ENCODE data around the gene MALAT1.
"Not testable (repeated sequence)": the region's sequence is repeated elsewhere in the genome, so short reads cannot be mapped to it uniquely, and the experiment has no call there.

Gene MALAT1

DNA sequence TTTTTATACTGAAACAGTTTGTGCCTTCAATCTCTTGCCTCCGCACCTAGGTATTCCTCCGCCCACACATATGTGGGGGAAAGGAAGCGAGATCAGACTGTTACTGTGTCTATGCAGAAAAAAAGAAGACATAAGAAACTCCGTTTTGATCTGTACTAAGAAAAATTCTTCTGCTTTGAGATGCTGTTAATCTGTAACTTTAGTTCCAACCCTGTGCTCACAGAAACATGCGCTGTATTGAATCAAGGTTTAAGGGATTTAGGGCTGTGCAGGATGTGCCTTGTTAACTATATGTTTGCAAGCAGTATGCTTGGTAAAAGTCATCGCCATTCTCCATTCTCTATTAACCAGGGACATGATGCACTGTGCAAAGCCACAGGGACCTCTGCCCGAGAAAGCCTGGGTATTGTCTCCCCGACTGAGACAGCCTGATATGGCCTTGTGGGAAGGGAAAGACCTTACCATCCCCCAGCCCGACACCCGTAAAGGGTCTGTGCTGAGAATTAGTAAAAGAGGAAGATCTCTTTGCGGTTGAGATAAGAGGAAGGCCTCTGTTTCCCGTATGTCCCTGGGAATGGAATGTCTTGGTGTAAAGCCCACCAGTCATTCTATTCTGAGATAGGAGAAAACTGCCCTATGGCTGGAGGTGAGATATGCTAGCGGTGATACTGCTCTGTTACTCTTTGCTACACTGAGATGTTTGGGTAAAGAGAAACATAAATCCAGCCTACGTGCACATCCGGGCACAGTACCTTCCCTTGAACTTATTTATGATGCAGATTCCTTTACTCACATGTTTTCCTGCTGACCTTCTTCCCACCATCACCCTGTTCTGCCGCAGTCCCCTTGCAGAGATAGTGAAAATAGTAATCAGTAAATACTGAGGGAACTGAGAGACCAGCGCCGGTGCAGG lies 24.1 kb downstream of the MALAT1 start:
- peak; percentile 49 for DNase-seq

DNA sequence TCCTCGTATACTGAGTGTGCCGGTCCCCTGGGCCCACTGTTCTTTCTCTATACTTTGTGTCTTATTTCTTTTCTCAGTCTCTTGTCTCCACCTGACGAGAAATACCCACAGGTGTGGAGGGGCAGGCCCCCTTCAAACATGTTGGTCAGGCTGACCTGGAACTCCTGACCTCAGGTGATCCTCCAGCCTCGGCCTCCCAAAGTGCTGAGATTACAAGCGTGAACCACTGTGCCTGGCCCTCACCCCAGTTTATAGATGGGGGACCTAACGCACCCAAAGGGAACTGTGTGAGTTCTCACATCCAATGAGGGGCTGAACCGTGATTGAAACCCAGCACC lies 24.8 kb downstream of the MALAT1 start:
- DNase-seq, result not testable (repeated sequence)

DNA sequence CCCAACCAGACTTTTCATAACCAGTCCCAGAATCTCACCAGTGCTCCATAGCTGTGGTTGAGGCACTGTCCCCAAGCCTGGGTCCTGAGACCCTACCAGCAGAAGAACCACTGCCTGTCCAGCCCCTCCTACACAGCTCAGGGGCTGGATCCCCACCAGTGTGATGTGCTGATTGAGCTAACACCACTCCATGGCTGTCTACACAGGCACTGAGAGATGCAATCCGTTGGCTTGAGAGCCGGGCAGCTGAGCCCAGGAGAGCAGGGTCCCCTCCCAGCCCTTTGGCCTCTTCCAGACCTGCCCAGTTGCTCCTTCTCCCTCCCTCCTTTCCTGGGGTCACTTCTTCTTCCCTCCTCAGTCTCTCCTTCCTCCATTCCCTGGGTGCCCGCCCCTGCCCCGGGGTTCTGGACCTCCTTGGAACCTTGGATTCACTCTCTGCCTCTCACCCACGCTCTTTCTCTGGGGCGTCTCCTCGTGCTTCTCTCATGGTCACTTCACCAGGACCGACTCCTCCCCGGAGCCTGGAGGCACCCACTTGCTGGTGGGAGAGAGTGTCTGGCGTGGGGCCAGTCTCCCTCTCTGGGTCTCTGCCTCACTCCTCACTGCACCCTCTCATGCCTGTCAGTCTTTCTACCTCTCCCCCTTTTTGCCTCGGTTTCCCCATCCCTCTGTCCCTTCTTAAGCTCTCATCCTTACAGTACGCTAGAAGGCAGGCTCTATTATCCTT lies 25.3 kb downstream of the MALAT1 start:
- DNase-seq, result no peak

DNA sequence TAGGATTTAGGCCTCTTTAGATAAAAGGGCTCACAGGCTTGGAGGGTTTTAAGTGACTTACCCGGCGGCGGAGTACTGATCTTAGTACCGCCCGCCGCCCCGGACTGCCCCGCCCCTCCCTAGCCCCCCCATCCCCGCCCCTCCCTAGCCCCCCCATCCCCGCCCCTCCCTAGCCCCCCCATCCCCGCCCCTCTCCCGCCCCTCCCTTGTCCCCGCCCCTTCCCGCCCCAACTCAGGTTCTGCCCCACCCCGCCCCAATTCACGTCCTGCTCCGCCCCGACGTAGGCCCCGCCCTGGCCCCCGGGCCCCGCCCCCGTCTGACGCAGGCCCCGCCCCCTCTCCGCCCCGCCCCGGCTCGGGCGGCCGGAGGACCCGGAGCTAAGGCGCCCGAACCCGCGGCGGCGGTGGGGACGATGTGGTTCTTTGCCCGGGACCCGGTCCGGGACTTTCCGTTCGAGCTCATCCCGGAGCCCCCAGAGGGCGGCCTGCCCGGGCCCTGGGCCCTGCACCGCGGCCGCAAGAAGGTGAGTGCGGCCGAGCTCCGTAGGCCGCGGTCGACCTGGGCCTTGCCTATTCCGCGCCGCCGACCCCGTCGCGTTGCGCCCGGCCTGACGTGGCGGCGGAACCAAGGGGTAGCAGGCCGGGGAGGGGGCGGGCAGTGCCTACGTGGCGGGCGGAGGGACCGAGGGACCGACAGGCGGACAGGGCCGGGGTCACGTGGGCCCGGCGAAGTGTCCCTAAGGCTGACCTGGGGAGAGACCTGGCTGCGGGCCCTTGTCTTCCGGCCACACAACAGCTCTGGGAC lies 26.1 kb downstream of the MALAT1 start, which contains the start of gene SCYL1:
Gene SCYL1 (plus strand): TSS at position 343 of the 805 bp plus-strand sequence. CDS start 71 bp downstream, at position 414.
- peak; percentile 85 for DNase-seq

DNA sequence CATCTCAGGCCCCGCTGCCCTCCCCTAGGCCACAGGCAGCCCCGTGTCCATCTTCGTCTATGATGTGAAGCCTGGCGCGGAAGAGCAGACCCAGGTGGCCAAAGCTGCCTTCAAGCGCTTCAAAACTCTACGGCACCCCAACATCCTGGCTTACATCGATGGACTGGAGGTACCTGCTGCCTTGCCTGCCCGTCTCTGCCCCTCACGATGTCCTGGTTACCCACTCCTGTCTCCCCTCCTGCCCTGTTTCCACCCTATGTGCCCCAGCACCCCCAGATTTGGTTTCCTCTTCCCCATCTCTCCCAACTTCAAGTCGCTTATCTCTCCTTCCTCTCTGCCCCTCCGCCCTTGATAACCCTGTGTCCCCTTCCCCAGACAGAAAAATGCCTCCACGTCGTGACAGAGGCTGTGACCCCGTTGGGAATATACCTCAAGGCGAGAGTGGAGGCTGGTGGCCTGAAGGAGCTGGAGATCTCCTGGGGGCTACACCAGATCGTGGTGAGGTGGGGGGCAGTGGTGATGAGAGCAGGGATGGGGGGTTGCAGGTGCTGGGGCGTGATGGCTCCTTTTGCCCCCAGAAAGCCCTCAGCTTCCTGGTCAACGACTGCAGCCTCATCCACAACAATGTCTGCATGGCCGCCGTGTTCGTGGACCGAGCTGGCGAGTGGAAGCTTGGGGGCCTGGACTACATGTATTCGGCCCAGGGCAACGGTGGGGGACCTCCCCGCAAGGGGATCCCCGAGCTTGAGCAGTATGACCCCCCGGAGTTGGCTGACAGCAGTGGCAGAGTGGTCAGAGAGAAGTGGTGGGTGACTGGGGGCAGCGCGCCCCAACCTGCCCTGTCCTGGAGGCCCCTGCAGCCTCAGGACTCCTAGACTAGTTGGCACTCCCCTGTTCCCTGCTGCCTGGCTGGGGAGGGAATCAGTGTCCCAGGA lies 27.0 kb downstream of the MALAT1 start:
- DNase-seq, result no peak

DNA sequence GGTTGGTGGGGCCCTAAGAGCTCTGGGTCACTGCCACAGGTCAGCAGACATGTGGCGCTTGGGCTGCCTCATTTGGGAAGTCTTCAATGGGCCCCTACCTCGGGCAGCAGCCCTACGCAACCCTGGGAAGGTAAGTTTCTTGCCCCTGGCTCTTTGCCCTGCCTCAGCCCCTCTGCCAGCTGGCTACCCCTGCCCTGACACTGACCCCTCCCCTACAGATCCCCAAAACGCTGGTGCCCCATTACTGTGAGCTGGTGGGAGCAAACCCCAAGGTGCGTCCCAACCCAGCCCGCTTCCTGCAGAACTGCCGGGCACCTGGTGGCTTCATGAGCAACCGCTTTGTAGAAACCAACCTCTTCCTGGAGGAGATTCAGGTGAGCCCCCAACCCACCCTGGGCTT lies 27.9 kb downstream of the MALAT1 start:
- no peak for DNase-seq

DNA sequence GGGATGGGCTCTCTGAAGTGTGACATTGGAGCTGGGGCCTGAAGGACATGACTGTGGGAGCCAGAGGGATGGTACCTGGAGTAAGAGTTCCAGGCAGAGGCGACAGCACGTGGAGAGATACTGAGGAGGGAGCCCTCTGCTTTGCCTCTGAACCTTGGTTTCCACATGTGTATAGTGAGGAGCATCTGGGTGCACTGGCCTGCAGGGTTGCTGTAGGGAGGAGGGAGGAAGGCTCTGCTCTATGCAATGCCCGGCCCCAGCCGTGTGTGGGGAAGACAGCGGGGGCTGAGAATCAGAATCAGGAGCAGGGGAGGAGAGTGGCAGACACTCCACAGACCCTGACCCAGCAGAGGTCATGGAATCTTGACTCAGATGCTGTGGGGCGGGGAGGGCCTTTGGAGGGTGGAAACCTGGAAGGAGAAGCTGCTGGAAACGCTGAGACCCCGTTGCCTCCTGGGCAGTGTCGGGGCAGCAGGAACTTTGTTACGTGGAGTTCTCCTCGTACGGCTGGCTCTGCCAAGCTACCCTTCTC lies 30.0 kb downstream of the MALAT1 start:
- no peak for DNase-seq

DNA sequence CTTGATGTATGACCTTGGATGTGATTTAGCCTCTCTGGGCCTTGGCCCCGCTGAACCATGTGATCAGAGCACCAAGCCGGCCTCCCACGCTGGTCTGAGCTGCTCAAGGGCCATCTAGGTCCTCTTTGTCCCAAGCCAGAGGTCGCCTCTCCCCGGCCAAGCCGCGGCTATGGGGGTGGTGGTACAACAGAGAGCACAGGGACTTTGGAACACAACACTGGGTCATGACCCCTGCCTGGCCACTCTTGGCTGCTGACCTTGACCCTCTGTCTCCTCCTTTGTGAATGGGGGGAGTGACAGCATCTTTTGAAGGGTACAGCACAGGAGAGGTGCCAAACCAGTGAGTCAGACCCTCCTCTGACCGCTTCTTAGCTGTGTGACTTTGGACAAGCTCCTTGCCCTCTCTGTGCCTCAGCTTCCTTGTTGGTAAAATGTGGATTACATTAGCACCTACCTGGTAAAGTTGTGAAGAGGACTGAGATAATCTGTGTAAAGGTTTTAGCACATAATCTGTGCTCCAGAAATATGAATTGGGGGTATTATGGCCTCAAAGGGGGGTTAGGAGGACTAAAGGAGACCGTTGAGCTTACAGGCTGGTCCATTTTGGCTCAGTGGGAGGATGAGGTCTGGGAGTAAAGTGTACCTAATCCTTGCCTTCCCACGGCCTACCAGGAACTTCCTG lies 30.8 kb downstream of the MALAT1 start:
- DNase-seq, result no peak

DNA sequence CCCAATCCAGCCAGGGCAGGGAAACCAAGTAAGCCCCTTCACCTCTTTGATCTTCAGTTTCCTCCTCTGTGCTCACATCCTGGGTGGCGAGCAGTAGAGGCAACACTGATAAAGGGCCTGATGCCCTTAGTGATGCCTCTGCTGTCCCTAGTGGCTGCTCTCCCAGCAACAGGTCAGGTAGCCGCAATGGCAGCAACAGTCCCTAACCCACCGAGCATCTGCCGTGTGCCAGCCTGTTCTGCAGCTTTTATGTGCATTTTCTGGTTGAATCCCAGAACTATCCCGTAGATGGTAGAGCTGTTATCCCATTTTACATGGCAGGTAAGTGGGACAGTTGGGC lies 31.3 kb downstream of the MALAT1 start:
- peak; percentile 48 for DNase-seq

DNA sequence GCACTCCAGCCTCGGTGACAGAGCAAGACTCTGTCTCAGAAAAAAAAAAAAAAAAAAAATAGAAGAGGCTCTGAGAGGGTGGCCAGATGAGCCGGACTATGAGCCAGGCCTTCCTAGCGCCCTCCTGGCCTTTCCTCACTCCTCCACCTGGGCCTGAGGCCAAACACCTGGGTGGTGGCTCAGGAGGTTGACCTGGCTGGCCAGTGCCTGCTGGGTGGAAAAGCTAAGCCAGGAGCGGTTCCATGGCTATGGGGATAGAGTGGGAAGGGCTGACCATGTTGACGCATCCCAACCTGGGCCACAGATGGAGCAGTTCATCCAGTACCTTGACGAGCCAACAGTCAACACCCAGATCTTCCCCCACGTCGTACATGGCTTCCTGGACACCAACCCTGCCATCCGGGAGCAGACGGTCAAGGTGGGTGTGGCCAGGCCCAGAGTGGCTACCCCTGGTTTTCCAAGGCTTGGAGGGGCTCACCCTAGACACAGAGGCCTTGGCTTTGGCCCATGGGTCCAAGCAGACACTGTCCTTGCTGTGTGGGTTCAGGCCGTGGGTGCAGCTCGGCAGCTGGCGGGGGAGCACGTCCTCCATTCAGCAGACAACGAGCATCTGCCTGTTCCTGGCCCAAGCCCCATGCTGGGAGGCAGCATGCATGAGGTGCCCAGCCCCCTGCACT lies 33.7 kb downstream of the MALAT1 start:
- no peak for DNase-seq

DNA sequence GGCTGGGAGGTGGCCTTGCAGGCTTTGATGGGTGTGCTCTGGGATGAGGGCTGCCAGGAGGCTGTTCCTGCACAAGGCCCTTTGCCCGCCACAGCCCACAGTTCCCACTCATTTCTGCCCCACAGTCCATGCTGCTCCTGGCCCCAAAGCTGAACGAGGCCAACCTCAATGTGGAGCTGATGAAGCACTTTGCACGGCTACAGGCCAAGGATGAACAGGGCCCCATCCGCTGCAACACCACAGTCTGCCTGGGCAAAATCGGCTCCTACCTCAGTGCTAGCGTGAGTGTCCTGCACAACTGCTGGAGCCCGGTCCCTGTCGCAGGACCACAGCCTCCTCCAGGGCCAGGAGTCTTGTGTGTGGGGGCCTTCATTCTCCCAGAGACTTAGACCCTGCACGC lies 36.3 kb downstream of the MALAT1 start:
- no peak for DNase-seq

DNA sequence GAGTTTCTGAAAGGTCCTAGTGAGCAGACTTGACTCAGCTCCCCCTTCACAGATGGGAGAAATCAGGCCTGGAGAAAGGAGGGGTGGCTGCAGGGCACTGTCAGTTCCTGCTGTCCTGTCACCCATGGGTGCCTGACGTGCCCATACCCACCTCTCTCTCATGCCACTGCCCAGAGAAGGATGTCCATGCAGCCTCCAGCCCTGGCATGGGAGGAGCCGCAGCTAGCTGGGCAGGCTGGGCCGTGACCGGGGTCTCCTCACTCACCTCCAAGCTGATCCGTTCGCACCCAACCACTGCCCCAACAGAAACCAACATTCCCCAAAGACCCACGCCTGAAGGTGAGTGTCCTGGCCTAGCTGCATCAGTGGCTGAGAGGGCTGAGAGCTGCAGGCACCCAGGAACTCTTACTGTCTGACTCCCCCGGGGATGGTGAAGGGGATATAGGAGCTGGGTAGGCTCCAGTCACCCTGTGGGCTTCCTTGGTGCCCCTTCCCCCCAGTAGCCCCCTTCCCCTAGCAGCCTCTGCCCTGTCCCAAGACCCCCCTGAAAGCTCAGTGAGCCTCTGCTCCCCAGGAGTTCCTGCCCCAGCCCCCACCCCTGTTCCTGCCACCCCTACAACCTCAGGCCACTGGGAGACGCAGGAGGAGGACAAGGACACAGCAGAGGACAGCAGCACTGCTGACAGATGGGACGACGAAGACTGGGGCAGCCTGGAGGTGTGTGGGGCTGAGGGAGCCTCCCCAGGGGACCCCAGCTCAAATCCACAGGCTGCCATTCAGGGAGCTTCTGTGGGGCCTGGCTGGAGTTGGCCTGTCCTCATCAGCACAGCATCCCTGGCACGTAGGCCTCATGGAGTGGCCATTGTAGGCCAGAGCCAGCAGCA lies 37.8 kb downstream of the MALAT1 start:
- no peak for DNase-seq

DNA sequence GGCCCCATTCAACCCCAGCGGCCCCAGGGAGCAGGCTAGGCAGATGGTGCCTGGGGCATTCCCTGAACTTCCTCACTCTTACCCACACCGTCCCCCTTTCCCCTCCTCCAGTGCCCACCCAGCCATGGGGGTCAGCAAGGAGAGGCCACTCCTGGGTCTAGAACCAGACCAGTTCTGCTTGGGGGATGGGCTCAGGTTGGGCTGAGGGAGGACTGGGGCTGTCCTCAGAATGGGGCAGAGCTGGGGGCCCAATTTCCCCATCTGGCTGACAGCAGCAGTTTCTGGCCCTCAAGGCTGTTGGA lies 38.4 kb downstream of the MALAT1 start:
- DNase-seq, result no peak

DNA sequence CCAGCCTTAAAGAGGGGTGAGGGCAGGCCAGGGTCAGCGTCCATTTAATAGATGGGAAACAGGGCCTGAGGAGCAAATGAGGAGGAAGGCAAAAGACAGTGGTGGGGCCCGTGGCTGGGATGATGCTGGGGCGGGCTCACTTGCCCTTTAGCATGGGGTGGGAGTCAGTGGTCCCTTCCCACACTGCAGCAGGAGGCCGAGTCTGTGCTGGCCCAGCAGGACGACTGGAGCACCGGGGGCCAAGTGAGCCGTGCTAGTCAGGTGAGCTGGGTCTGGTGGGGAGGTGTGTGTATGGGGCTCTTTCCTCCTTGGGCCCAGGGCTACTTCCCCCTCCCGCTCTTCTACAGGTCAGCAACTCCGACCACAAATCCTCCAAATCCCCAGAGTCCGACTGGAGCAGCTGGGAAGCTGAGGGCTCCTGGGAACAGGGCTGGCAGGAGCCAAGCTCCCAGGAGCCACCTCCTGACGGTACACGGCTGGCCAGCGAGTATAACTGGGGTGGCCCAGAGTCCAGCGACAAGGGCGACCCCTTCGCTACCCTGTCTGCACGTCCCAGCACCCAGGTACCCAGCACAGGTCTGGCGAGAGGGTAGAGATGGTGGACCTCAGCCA lies 38.9 kb downstream of the MALAT1 start:
- DNase-seq, result no peak

DNA sequence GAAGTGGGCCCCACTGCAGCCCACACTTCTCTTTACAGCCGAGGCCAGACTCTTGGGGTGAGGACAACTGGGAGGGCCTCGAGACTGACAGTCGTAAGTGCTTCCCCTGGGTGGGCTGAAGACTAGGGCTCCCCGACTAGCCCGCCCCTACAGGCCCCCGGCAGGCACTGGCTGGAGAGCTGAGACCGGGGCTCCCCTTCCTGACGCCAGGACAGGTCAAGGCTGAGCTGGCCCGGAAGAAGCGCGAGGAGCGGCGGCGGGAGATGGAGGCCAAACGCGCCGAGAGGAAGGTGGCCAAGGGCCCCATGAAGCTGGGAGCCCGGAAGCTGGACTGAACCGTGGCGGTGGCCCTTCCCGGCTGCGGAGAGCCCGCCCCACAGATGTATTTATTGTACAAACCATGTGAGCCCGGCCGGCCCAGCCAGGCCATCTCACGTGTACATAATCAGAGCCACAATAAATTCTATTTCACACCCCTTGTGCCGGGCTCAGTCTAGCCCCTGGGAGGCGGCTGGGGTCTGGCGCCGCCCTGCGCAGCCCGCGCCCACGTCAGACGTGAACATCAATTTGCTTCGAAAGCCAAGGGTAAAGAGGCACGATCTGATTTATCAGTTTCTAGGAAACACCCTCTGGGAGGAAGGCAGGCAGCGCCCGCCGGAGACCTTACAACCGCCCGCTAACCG lies 39.5 kb downstream of the MALAT1 start:
- DNase-seq, result no peak

DNA sequence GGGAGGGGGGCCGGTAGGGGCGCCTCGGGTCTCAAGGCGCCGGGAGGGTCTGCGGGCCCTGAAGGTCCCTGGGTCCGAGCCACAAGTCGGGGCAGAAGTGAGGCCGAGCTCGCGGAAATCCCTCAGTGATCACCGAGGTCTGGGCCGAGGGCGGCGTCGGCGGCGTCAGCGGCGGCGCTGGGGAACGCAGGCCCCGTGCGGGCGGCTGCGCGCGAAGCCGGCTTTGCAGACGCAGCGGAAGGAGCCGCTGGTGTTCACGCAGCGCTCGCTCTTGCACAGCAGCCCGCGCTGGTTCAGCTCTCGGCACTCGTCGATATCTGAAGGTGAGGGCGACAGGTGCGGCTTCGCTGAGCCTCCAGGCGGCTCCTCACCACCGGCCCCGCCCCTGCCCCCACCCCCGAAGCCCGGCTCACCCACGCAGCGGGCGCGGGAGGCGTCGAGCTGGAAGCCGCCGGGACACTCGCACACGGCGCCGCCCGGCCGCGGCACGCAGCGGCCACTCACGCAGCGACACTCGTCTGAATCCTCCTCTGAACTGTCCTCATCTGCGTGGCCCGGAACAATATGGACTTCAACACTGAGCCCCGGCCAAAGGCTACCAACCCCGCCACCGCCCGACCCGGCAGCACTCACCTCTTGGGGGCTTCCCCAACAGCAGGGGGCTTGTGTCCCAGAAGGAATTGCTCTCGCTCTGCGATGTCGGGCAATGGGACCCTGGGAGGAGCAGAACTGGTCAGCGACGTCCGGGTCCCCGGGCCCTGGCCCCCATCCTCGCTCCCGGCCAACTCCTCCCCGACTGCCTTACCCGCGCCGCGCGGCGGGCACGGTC lies 40.3 kb downstream of the MALAT1 start:
- no peak for DNase-seq

DNA sequence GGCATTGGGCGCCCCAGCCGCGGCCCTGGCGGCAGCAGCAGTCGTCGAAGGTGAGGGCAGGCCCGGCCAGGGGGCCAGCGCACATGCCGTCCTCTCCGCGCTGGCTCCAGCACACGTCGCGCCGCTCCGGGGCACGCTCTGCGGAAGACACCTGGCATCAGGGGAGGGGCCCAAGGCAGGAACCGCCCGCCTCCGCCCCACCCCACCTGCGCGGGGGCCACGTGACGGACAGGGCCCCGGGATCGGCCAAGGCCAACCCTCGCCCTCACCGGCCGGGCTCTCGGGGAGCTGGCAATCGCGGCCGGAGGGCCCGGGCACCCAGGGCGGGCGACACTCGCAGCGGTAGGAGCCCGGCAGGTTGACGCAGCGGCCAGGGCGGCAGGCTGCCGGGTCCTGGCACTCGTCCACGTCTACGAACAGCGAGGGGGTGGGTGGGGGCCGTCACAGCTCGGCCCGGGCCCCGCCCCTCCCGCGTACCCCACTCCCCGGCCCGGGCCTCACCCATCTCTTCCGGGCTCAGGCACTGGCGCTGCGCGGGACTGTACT lies 41.0 kb downstream of the MALAT1 start:
- no peak for DNase-seq
